Stimulated activated CD4-positive, alpha-beta T cell treated with anti-CD3 and anti-CD28 coated beads, Interleukin-2, amount 100 ng/mL, for 24 hours (primary cell): ENCODE data around the gene GSE1.

Experiments used
- DNase-seq, 2 donors: peaks; one replicate each; pipeline ENCODE4 v3.0.0-alpha.2; 2020

Gene GSE1

GRCh38 chr16:85637061-85637807 lies 24.1 kb downstream of the GSE1 start:
- DNase-seq: no peak

- DNase-seq: no peak
Observed at GRCh38 chr16:85637808-85638647, 24.9 kb downstream of the GSE1 start.

DNA sequence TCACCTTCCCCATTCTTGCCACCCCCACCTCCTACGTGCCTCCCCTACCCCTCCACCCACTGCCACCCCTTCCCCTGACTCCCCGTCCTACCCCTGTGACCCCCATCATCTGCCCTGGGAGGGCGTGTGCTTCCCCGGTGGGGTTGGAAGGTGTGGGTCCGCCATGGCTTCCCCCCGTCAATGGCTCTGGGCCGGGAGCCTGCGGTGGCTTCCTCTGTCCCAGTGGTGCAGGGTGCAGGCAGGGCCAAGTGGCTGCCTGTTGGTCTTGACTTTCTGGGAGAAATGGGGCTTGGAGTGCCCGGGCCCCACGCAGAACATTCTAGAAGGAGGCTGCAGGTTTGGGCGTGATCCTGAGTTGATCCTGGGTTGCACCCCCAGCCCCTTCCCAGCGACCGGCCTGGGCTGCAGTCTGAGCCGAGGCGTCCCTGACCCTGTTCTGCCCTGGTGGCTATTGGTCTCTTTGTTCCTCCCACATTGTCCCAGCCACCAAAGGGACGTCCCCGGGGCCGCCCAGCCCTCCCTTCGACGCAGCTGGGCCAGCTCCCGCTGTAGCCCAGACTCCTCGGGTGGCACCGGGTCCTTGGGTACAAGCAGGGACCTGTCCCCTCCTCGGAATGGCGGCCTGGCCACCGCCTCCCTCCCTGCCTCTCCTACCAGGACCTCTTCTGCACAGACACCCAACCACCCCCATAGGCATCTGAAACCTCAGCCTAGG lies 25.7 kb downstream of the GSE1 start:
- no peak for DNase-seq

DNA sequence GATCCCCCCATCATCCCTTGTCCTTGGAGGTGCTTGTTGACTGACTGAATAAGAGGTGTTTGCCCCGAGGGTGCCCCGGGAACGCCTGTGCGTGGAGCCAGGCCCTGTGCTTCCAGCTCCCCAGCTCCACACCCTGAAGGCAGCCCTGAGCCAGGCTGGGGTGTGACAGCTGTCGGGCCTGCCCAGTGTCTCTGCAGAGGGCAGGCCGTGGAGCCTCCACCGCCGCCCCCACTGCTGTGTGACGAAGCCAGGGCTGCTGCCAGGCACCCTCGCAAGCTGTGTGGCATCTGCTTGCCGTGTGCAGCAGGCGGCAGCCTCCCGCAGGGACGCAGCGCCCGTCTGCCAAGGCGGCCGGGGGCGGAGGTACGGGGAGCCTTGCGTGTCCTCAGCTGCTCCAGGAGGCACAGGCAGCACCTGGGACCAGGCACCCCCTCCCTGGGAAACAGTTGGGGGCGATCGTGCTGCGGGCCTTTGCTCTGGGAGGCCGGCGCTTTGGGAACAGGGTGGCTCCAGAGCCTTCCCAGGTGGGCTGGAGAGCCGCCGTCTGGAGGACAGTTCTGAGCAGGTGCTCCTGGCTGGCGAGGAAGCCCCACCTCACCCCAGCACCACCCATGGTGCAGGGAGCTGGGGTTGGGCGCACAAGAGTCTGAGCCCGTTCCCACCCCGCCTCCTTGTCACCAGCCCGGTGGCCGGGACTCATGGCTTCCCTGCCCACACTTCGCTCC lies 26.6 kb downstream of the GSE1 start:
- DNase-seq: no peak

GRCh38 chr16:85640254-85640558 lies 27.1 kb downstream of the GSE1 start:
- DNase-seq: no peak

DNA sequence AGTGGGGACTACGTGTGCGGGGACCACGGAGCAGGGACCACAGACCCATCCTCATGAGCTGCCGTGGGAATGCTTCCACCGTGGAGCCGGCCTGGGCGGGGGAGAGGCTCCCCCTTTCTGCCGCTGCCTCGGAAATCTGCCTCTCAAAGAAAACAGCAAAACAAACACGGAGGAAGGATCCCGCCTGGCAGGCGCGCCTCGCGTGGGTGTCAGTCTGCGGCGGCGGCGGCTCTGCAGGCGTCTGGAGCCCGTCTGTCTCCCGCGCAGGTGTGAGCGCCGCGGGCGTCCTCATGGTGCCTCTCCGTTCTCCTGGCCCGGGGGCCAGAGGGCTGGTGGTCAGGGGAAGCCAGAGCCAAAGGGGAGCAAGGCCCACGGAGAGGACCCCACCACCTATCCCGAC lies 27.5 kb downstream of the GSE1 start:
- no peak for DNase-seq

DNA sequence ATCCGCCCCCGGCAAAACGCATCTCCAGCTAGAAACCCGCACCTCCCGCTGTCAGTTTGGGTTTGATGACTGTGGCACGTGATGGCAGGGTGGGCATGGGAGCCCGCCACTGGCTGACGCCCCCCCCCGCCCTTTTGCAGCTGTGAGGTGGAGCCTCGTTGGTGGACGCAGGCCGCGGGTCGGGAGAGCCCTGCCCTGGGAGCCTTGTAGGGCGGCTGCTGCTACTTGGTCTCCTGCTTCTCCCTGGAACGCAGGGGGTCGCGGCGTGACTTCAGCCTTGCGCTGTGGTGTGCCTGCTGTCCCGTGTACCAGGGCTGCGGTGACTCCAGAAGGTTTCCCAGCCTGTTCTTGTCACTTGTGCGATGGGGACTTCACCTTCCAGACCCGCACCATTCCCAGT lies 28.2 kb downstream of the GSE1 start:
- DNase-seq: no peak

DNA sequence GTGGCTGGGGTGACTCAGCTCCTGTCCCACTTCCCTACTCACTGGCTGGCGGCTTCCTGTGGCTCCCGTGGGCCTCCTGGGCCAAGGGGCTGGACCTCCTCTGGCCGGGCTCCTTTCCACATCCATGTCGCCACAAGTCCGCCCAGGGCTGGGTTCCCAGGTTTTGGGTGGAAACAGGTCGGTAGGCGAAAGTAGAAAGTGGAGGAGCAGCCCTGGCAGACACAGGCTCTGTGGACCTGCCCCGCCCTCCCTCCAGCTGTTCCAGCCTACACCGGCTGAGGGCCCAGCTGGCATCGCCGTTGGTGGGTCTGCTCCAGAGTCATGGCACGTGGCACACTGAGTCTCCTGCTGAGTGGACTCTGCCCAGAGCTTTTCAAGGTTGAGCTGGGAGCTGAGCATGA lies 28.7 kb downstream of the GSE1 start:
- no peak for DNase-seq

DNA sequence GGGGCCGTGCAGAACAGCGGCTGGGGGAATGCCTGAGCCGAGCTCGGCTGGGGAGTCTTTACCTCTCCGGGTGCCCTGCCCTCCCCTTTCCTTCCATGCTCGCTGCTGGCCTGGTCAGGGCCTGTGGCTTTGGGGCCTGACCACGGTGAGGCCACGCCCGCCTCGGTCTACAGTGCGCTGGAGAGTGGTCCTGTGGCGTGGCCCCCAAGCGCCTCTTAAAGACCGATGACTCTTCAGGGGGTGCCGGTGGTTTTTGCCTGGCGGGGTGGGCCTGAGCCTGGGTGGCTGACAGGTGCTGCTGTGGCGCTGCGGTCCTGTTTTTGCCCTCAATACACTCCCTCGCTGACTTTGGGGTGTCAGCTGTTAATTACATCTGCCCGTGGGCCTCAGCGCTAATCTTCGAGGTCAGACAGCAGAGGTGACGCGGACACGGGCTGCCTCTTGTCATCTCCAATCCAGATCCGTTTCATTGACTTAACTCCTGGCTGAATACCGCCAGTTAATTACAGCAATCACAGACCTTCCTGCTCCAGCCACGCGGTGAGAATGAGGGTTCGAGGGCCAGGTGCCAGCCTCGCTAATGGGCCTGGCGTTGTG lies 29.7 kb downstream of the GSE1 start:
- DNase-seq: no peak

DNA sequence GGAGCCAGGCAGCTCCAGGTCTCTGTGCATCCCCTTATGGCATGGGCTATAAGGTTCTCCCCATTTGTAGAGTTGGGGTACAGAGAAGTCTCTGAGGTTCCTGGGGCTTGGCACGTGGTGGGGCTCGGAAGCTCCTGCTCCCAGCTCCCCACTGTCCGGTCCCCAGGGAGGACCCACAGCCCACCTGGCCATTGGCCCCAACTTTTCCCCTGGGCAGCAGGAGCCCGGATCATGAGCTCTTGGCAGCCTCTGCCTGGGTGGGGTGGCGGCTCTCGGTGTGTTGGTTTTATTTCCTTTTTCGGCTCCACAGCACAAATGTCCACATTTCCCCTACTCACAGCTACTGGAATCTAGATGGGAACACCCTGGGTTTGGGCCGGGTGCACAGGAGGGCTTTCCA lies 30.5 kb downstream of the GSE1 start:
- DNase-seq: no peak

DNA sequence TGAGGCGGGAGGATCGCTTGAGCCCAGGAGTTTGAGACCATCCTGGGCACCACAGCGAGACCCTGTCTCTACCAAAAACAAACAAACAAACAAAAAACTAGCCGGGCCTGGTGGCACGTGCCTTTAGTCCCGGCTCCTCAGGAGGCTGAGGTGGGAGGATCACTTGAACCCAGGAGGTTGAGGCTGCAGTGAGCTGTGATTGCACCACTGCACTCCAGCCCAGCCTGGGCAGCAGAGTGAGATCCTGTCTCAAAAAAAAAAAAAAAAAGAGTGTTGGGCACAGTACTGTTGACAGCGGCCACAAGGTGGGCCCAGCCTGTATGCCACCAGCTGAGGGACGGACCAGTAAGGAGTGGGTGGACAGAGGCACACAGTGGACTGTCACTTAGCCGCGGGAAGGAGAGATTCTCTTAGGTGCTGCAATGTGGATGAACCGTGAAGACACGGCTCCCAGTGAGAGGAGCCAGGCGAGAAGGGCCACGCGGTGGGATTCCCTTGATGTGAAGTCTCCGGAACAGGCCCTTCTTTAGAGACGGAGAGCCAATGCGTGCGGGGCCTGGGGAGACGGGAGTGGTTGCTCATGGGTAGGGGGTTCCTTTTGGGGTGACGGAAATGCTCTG lies 31.1 kb downstream of the GSE1 start:
- no peak for DNase-seq

DNA sequence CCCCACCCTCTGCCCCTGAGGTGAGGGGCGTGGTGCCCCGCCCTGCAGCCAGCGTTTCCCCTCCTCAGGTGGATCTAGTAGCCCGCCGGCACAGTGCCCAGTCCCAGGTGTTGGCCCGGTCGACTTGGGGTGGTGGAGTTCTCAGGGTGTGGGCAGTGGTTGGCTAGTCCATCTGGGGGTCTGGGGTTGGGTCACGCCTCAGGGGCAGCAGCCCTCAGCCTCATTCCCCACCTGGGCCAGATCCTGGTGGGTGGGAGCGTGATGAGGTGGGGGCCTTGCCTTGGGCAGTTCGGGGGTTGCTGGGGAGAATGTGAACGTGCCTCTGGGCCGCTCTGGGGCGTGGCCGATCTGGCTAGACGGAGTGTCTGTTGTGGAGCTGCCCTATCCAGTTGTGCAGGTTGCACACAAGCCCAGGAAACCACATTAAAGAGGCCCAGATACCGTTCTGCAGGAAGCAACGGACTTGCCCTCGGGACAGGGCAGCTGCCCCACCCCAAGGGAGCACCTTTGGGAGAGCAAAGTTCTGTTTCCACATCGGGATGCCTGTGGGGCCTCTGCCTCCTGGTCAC lies 32.0 kb downstream of the GSE1 start:
- DNase-seq: no peak

GRCh38 chr16:85646358-85646907 lies 33.3 kb downstream of the GSE1 start:
- DNase-seq: no peak

GRCh38 chr16:85646976-85647375 lies 33.9 kb downstream of the GSE1 start:
- no peak for DNase-seq

GRCh38 chr16:85648070-85648714 lies 35.1 kb downstream of the GSE1 start:
- DNase-seq: no peak

GRCh38 chr16:85648805-85649204 lies 35.7 kb downstream of the GSE1 start:
- no peak for DNase-seq

DNA sequence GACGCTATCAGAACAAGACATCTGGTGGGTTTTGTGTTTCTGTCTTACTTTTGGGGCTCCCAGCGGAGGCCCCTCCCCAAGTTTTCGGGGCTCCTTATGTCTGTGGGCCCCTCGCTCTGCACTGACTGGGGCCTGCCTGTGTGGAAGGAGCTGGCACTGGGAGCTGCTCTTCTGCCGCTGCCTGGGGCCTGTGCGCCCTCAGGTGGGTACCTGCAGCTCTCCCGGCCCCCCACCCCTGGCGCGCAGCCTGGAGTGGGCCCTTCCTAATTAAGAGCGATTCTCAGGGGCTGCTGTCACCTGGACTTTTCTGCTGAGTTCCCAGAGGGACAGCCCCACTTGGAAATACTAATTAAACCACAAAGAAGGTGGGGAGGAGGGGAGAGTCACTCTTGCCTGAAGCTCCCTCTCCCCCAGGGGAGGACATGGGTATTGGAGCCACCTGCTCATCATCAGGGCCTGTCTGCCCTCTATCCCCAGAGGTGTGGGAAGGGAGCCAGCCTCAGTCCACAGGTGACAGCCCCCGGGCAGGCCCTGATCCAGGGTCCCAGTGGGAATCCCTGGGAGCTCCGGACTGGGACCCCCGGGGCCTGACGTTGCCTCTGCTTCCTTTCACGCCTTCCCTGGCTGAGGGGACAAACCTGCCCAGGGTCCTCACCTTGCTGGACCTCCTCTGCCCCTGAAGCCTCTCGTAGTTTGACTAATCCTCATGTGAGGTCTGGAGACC lies 36.5 kb downstream of the GSE1 start:
- no peak for DNase-seq

DNA sequence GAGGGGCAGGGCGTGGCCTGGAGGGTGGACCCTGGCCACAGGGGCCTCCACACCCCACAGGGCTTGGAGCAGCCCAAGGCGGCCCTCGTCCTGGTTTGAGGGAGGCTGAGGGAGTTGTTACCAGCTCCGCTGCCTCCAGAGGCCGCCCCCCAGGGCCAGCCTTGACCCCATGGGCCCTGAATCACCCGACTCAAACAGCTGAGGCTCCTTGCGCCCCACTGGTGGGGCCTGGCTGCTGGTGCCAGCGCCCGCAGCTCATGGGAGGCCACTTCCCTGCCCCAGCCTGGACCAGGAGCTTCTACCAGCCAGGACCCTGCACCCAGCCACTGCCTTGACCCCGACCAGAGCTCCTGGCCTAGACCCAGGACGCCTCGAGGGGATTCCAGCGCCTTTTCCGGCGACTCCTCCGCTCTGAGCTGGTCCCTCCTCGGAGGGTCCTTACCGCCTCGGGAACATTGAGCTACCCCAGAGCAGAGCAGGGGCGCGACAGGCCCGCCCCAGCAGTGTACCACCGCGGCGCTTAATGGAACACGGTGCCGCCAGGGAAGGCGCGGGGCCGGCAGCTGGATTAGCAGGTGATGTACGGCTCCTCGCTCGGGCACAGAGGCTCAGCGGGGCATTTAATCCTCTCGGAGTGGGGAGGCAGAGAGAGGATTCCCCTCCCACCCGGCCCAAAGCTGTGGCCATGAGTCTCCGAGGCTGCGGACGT lies 37.2 kb downstream of the GSE1 start:
- no peak for DNase-seq

DNA sequence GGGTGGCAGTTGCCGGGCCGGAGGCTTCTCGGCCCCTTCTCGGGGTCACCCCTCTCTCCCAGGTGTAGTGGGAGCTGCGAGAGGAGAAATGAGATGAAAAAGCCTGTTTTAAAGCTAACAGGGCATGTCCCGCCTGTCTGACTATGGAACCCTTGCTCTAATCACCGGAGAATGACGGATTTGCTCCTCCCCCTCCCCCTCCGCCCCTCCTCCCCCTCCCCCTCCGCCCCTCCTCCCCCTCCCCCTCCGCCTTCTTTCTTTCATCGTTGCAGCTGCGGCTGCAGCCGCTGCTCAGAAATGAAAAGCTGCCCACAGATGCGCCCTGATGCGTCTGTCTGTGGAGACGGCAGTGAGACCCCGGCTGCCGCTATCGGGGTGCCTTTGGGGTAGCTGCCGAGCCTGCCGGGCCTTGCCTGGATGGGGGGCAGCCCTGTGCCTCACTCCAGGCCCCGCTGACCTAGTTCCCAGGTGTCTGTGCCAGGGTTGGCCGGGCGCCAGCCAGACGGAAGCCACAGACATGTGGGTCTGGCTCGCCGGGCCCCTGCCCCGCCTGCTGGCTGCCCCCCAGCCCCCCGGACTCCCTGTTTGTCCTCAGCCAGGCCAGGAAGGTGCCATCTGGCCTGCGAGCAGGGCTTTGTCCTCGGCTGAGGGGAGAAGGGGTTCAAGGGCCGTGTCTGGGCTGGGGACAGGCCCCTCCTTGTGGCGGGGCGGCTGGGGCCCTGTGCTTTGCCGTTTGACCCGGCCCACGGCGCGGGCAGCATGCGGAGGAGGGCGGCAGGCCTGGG lies 37.9 kb downstream of the GSE1 start:
- no peak for DNase-seq
